PC-3 (cell line): ENCODE results near the gene AIG1.

Experiments
- EZH2 ChIP-seq: fragments of 300-600 bp; sonication (generic); IDR thresholded peaks from one replicate; pipeline ENCODE4 v1.6.1; 2017; ENCODE audit warnings: antibody characterized with exemption, mild to moderate bottlenecking, low read length; ENCODE audit not compliant: unreplicated experiment
- TF ChIP-seq, protein P1 (sequence below): fragments of 300-600 bp; sonication (generic); conservative IDR thresholded peaks from 2 replicates; pipeline ENCODE4 v1.5.1; 2017; ENCODE audit warnings: antibody characterized with exemption, low read depth, mild to moderate bottlenecking, low read length

- TF ChIP-seq, protein P1, sequence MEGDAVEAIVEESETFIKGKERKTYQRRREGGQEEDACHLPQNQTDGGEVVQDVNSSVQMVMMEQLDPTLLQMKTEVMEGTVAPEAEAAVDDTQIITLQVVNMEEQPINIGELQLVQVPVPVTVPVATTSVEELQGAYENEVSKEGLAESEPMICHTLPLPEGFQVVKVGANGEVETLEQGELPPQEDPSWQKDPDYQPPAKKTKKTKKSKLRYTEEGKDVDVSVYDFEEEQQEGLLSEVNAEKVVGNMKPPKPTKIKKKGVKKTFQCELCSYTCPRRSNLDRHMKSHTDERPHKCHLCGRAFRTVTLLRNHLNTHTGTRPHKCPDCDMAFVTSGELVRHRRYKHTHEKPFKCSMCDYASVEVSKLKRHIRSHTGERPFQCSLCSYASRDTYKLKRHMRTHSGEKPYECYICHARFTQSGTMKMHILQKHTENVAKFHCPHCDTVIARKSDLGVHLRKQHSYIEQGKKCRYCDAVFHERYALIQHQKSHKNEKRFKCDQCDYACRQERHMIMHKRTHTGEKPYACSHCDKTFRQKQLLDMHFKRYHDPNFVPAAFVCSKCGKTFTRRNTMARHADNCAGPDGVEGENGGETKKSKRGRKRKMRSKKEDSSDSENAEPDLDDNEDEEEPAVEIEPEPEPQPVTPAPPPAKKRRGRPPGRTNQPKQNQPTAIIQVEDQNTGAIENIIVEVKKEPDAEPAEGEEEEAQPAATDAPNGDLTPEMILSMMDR: no peak
- no peak for TF ChIP-seq EZH2
Observed at GRCh38 chr6:143313163-143313562, 252.5 kb downstream of the AIG1 start.
